ENCODE data around the gene VPS13D. TPM values are rescaled to one million over a fixed set of nuclear protein-coding genes. Genes with fewer than 3 reads are reported as not detected.
A peak's percentile ranks its signal among the peaks of the same experiment; 100 is the strongest.

Gene VPS13D
- total RNA-seq, 2 donors from 2014 or later: 48.1 to 65.2 TPM

DNA sequence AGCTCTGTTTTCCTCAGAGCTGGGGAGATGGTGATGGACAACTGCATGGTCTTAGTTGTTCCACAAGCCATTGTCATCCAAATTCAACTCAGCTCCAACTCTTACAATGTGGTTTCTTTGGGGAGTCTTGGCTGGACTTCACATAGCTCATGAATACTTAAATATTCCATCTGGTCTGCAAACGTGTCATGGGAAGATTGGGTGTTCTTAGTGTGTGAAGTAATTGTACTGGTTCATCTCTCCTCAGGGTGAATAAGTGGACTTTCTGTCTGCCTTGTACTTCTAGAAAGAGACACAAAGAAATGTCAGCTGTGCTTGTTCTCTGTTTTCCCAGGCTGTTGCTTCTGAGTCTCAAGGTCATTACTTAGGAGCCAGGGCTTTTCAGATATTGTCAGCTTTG, 106.6 kb downstream of the VPS13D start:
- DNase-seq (ENCODE audit: low spot score): no peak
- TF ChIP-seq, protein P1, sequence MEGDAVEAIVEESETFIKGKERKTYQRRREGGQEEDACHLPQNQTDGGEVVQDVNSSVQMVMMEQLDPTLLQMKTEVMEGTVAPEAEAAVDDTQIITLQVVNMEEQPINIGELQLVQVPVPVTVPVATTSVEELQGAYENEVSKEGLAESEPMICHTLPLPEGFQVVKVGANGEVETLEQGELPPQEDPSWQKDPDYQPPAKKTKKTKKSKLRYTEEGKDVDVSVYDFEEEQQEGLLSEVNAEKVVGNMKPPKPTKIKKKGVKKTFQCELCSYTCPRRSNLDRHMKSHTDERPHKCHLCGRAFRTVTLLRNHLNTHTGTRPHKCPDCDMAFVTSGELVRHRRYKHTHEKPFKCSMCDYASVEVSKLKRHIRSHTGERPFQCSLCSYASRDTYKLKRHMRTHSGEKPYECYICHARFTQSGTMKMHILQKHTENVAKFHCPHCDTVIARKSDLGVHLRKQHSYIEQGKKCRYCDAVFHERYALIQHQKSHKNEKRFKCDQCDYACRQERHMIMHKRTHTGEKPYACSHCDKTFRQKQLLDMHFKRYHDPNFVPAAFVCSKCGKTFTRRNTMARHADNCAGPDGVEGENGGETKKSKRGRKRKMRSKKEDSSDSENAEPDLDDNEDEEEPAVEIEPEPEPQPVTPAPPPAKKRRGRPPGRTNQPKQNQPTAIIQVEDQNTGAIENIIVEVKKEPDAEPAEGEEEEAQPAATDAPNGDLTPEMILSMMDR (IDR thresholded peaks at IDR 0.05): no peak
- no peaks in the 10 kb centered on the region for H3K9me3 ChIP-seq
- H3K27me3 ChIP-seq: no peaks in the 10 kb centered on the region
- H3K4me3 ChIP-seq: no peak overlapping the region
- H3K36me3 ChIP-seq: peaks cover 36% of the 10 kb centered on the region
- peaks cover 0 to 59% of the 10 kb centered on the region in 2 donors for H3K4me1 ChIP-seq
- peak overlapping the region; percentile 57 to 82 for H3K27ac ChIP-seq

DNA sequence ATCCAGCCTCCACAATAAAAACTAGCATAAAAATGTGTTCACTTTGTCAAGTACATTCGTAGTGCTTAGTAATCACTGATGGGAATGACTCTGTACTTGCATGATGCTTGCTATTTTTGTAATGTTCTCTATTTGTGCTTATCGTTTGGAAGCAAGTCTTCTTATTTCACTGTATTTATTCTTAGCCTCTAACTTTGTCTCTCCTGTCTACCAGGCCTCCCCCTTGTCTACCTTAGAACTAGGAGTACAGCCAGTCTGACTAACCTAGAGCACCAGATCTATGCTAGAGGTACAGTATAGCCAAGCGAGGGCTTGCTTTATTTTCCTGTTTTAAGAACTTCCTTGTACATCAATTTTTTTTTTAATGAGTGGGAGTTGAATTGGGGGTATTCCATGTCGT, 108.2 kb downstream of the VPS13D start:
- Histone ChIP-seq H3K27me3 (no peaks in the 10 kb centered on the region), H3K27ac (peak overlapping the region; percentile 57 to 82), H3K4me3 (no peak overlapping the region), H3K9me3 (no peaks in the 10 kb centered on the region), H3K4me1 (peaks cover 0 to 72% of the 10 kb centered on the region in 2 donors), H3K36me3 (peaks cover 35% of the 10 kb centered on the region)
- no peak for DNase-seq (ENCODE audit: low spot score)
- TF ChIP-seq, protein P1 (IDR thresholded peaks at IDR 0.05): no peak

DNA sequence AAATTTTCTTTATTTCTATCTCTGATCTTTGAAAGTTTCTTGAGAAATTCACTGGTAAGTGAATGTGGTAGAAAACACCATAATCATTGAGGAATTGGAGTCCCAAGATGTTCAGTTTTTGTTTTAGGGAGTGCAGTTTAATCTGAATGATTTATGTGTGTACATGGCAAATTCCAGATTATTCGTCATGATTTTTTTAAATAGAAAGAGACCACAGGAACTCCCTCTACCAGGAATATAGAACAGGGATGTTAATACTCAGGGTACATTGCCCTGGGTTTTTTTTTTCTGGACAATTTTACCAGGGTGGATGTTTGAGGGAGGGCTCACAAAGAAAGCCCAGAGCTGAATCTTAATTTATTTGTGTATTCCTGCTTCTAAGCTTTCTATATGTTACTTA, 109.0 kb downstream of the VPS13D start:
- TF ChIP-seq, protein P1 (IDR thresholded peaks at IDR 0.05): no peak
- no peaks in the 10 kb centered on the region for H3K27me3 ChIP-seq
- H3K27ac ChIP-seq: peak overlapping the region; percentile 57 to 82
- H3K9me3 ChIP-seq: no peaks in the 10 kb centered on the region
- H3K4me3 ChIP-seq: no peak overlapping the region
- peaks cover 0 to 78% of the 10 kb centered on the region in 2 donors for H3K4me1 ChIP-seq
- no peak for DNase-seq (ENCODE audit: low spot score)
- H3K36me3 ChIP-seq: peaks cover 28% of the 10 kb centered on the region

DNA sequence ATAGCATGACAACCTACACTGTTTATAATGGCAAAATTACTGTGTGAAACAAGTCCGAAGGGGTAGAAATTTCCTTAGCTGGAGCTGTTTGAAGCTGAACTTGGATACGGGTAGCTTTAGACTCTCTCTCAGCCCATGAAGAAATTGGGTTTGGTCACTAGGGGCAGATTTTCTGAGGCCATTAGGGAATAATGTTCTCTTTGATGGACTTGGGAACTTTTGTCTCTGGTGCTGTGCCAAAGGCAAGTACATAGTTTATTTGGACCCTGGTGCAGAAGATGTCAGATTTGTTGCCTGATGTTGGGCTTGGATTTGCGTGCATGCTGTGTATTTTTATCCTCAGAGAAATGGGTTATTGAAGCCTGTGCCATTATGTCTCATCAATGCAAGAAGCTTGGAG, 109.6 kb downstream of the VPS13D start:
- H3K27me3 ChIP-seq: no peaks in the 10 kb centered on the region
- H3K9me3 ChIP-seq: no peaks in the 10 kb centered on the region
- peaks cover 23% of the 10 kb centered on the region for H3K36me3 ChIP-seq
- peak overlapping the region; percentile 57 to 82 for H3K27ac ChIP-seq
- TF ChIP-seq, protein P1 (IDR thresholded peaks at IDR 0.05): no peak
- DNase-seq (ENCODE audit: low spot score): no peak
- no peak overlapping the region for H3K4me3 ChIP-seq
- peaks cover 0 to 84% of the 10 kb centered on the region in 2 donors for H3K4me1 ChIP-seq

DNA sequence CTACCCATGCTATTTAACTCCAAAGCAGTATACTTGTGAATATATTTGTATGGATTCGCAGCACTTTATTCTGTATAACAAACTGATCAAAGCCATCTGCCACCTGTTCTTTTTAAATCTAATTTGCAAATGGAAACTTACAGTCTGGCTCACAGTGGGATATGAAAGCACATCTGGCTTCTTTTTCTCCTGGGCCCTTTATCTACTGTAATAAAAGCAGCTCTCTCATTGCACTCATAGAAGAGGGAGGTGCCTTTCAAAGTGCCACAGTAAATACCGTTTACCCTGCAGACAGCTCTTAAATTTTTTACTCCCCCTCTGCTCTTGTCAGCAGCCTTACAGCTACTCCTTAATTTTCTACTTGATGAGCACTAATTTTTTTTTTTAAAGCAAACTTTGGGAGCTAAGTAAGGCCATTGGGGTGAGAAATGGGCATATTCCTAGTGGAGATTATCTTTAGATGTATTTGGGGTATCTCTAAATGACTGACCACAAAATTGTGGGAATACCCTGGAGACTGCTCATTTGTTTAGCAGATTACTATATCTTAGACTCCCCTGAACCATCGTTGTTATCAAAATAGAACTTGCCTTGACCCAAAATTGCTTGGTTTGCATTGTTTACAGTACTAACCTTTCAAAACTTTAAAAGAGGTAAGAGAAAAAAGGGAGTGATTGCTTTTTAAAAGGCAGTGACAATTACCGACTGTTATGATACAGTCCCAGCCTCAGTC, 110.1 kb downstream of the VPS13D start:
- Histone ChIP-seq H3K36me3 (peaks cover 19% of the 10 kb centered on the region), H3K9me3 (no peaks in the 10 kb centered on the region), H3K4me1 (peaks cover 0 to 90% of the 10 kb centered on the region in 2 donors), H3K4me3 (no peak overlapping the region), H3K27ac (peak overlapping the region; percentile 57 to 82), H3K27me3 (no peaks in the 10 kb centered on the region)
- TF ChIP-seq, protein P1 (IDR thresholded peaks at IDR 0.05): no peak
- no peak for DNase-seq (ENCODE audit: low spot score)

DNA sequence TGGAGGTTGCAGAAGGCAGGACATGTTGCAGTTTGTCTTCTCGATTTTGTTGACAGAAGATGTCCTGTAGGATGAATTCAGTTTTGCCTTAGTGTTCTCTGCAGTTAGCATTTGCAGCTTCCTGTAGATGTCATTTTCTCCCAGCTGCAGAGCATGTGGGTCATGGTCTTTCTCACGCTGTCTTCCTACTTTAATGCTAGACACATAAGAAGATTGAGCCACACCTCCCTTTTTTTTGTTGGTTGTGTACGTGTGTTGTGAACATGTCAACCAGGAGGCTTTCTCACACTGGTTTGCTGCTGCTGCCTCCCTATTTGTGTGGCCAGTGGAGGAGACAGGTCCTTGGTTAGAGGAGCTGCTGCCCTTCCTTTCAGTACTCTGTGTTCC, 110.7 kb downstream of the VPS13D start:
- Histone ChIP-seq H3K27me3 (no peaks in the 10 kb centered on the region), H3K36me3 (peaks cover 18% of the 10 kb centered on the region), H3K4me3 (no peak overlapping the region), H3K4me1 (peaks cover 0 to 96% of the 10 kb centered on the region in 2 donors), H3K9me3 (no peaks in the 10 kb centered on the region), H3K27ac (peak overlapping the region; percentile 57 to 82)
- DNase-seq (ENCODE audit: low spot score): no peak
- TF ChIP-seq, protein P1 (IDR thresholded peaks at IDR 0.05): no peak

Measured in right atrium auricular region (tissue), 2 donors.